Adipocyte (in vitro differentiated cells): ENCODE data around the gene SPPL2A.

ENCODE experiments used
- DNase-seq: peaks from one replicate; pipeline ENCODE4 v3.0.0-alpha.2; 2015; ENCODE audit warnings: low read depth
- H3K27me3 ChIP-seq: replicated peaks from 2 replicates; pipeline ENCODE4 v1.7.0; 2013; ENCODE audit warnings: mild to moderate bottlenecking, low read length, moderate library complexity; ENCODE audit not compliant: control insufficient read depth, insufficient read depth
- H3K36me3 ChIP-seq: 2 replicates; pipeline ENCODE4 v1.7.0; 2013; ENCODE audit warnings: low read length, mild to moderate bottlenecking, moderate library complexity; ENCODE audit not compliant: control insufficient read depth, insufficient read depth, severe bottlenecking
- H3K4me1 ChIP-seq: 2 replicates; pipeline ENCODE4 v1.7.0; 2013; ENCODE audit warnings: mild to moderate bottlenecking, low read length, moderate library complexity; ENCODE audit not compliant: control insufficient read depth, insufficient read depth
- H3K4me3 ChIP-seq: 2 replicates; pipeline ENCODE4 v1.7.0; 2013; ENCODE audit warnings: mild to moderate bottlenecking, low read length, moderate library complexity
- H3K9ac ChIP-seq: 2 replicates; pipeline ENCODE4 v1.7.0; 2013; ENCODE audit warnings: mild to moderate bottlenecking, low read length, moderate library complexity
- H3K9me3 ChIP-seq: 2 replicates; pipeline ENCODE4 v1.7.0; 2013; ENCODE audit warnings: mild to moderate bottlenecking, low read length, moderate library complexity; ENCODE audit not compliant: control insufficient read depth

The SPPL2A gene

GRCh38 chr15:50685191-50685975 is 80.1 kb downstream of the SPPL2A start:
- peak overlapping the region; percentile 99 for H3K9ac ChIP-seq
- H3K36me3 ChIP-seq, result peaks cover 6% of the 10 kb centered on the region
- H3K4me3 ChIP-seq, result peak overlapping the region; percentile 99
- DNase-seq, result peak; percentile 42
- peaks cover 46% of the 10 kb centered on the region for H3K4me1 ChIP-seq
- H3K27me3 ChIP-seq, result no peaks in the 10 kb centered on the region
- no peaks in the 10 kb centered on the region for H3K9me3 ChIP-seq

- H3K27me3 ChIP-seq, result no peaks in the 10 kb centered on the region
- no peak for DNase-seq
Measured at GRCh38 chr15:50681467-50681866, 84.0 kb downstream of the SPPL2A start.

GRCh38 chr15:50676799-50677483 is 88.6 kb downstream of the SPPL2A start:
- Histone ChIP-seq H3K9ac (peak overlapping the region; percentile 27), H3K4me3 (no peak overlapping the region), H3K36me3 (peaks cover 3% of the 10 kb centered on the region), H3K4me1 (peaks cover 30% of the 10 kb centered on the region), H3K9me3 (no peaks in the 10 kb centered on the region), H3K27me3 (no peaks in the 10 kb centered on the region)
- peak; percentile 41 for DNase-seq

More at GRCh38 chr15:50681467-50681866, 84.0 kb downstream of the SPPL2A start:
- no peaks in the 10 kb centered on the region for H3K9me3 ChIP-seq
- peaks cover 53% of the 10 kb centered on the region for H3K4me1 ChIP-seq
- peaks cover 6% of the 10 kb centered on the region for H3K36me3 ChIP-seq
- H3K4me3 ChIP-seq, result no peak overlapping the region
- H3K9ac ChIP-seq, result no peak overlapping the region

- Histone ChIP-seq H3K36me3 (peaks cover 7% of the 10 kb centered on the region), H3K9ac (no peak overlapping the region), H3K4me1 (peaks cover 28% of the 10 kb centered on the region), H3K27me3 (no peaks in the 10 kb centered on the region), H3K4me3 (no peak overlapping the region), H3K9me3 (no peaks in the 10 kb centered on the region)
- DNase-seq, result peak; percentile 80
Measured at GRCh38 chr15:50675535-50676144, 89.9 kb downstream of the SPPL2A start.

GRCh38 chr15:50670115-50670514 is 95.4 kb downstream of the SPPL2A start:
- Histone ChIP-seq H3K27me3 (no peaks in the 10 kb centered on the region), H3K9me3 (no peaks in the 10 kb centered on the region), H3K4me1 (peaks cover under 1% of the 10 kb centered on the region), H3K4me3 (no peak overlapping the region), H3K36me3 (peaks cover 7% of the 10 kb centered on the region), H3K9ac (no peak overlapping the region)
- DNase-seq, result no peak

- Histone ChIP-seq H3K9me3 (no peaks in the 10 kb centered on the region), H3K9ac (no peak overlapping the region), H3K4me3 (no peak overlapping the region), H3K36me3 (peaks cover 7% of the 10 kb centered on the region), H3K4me1 (no peaks in the 10 kb centered on the region), H3K27me3 (no peaks in the 10 kb centered on the region)
- no peak for DNase-seq
Measured at GRCh38 chr15:50669611-50670010, 95.9 kb downstream of the SPPL2A start.

GRCh38 chr15:50665938-50666337 is 99.6 kb downstream of the SPPL2A start:
- Histone ChIP-seq H3K36me3 (peaks cover 15% of the 10 kb centered on the region), H3K27me3 (no peaks in the 10 kb centered on the region), H3K9me3 (no peaks in the 10 kb centered on the region), H3K4me1 (no peaks in the 10 kb centered on the region), H3K4me3 (no peak overlapping the region), H3K9ac (no peak overlapping the region)
- no peak for DNase-seq

GRCh38 chr15:50655555-50655954 is 110.0 kb downstream of the SPPL2A start:
- H3K27me3 ChIP-seq, result no peaks in the 10 kb centered on the region
- no peak overlapping the region for H3K9ac ChIP-seq
- peaks cover 51% of the 10 kb centered on the region for H3K36me3 ChIP-seq
- no peaks in the 10 kb centered on the region for H3K9me3 ChIP-seq
- no peaks in the 10 kb centered on the region for H3K4me1 ChIP-seq
- DNase-seq, result no peak
- H3K4me3 ChIP-seq, result no peak overlapping the region

- Histone ChIP-seq H3K4me1 (no peaks in the 10 kb centered on the region), H3K4me3 (no peak overlapping the region), H3K9ac (no peak overlapping the region), H3K27me3 (no peaks in the 10 kb centered on the region), H3K9me3 (no peaks in the 10 kb centered on the region), H3K36me3 (peaks cover 70% of the 10 kb centered on the region)
- DNase-seq, result no peak
Measured at GRCh38 chr15:50653156-50653743, 112.3 kb downstream of the SPPL2A start.

- Histone ChIP-seq H3K36me3 (peaks cover 75% of the 10 kb centered on the region), H3K9me3 (no peaks in the 10 kb centered on the region), H3K4me1 (no peaks in the 10 kb centered on the region), H3K4me3 (no peak overlapping the region), H3K9ac (no peak overlapping the region), H3K27me3 (no peaks in the 10 kb centered on the region)
- DNase-seq, result no peak
Measured at GRCh38 chr15:50652671-50653070, 112.8 kb downstream of the SPPL2A start.
